Activated CD4-positive, alpha-beta T cell treated with anti-CD3 and anti-CD28 coated beads, Interleukin-10, Interleukin-2, amounts not matched to agents 100 ng/mL and 50 ng/mL, durations not matched to agents 16 hours and 8 hours (primary cell): ENCODE results near the gene FIBCD1.
"Not testable (repeated sequence)": the region's sequence is repeated elsewhere in the genome, so short reads cannot be mapped to it uniquely, and the experiment has no call there.

ENCODE experiments used
- DNase-seq: peaks from one replicate; pipeline ENCODE4 v3.0.0-alpha.2; 2020

FIBCD1 gene

DNA sequence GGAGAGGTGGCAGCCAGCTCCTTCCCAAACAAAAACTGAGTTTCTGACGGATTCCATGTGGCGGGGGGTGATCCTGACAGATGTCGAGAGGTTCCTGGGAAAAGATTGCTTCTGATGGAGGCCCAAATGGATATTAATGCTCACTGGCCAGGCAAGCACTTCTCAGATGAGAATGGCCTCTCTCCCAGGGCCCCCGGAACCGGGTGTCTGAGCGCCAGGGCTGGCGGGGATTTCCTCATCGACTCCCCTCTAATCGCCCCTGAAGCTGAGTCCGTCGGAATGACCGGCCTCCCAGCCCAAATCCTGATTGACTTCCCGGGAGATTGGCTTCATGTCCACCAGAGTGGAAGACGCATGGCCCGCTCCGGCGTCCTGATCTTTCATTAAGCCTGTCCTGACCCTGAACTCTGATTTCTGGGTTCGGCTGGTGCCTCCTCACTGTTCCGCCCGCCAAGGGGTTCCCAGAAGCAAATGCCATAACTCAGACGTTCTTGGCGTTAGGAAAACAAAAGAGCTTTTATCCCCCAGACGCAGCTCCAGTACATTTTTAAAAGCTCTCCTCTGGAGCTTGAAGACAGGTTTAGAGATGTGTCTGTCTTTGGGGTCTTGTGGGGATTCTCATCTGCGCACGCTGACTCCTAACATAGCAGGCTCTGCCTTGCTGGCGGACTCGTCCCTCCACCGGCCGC lies 17.6 kb downstream of the FIBCD1 start:
- DNase-seq = no peak

DNA sequence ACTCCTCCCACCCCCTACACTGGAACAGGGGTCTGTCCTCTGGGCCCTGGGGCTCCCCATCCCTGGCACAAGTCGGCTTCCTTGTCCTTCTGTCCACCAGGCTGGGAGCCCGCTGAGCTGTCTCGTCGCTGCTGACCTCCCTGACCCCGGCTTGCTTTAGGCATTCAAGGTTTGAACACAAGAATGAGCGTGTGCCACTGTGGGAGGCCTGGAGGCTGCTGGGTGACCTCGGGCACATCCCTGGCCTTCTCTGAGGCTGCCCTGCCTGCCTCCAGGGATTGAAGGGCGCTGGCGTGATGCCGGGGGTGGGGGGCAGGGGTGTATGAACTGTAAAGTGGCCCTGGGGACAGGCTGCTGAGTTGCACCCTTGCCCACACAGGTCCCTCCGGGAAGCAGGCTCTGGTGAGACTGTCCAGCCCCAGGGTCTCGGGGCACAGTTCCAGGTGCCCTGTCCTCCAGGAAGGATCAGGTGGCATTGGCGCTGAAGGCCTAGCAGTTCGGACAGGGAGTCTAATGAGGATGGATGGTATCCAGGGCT lies 18.2 kb downstream of the FIBCD1 start:
- DNase-seq = no peak

DNA sequence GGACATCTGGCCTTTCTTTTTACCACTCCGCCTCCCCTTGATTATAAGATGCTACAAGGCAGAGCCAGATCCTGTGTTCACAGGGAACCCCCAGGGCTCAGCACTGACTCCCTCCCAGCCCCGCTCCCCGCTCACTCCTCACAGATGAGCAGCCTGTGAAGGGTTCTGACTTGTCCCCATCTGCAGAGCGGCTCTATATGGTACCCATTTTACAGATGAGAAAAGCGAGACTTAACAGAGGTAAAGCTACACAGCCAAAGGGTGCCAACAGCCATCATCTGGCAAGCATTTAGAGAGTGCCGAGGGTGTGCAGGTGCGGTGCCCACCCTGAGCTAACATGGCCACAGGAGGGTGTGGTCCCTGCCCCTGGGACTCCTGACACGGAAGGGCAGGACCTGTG lies 18.8 kb downstream of the FIBCD1 start:
- DNase-seq = no peak

DNA sequence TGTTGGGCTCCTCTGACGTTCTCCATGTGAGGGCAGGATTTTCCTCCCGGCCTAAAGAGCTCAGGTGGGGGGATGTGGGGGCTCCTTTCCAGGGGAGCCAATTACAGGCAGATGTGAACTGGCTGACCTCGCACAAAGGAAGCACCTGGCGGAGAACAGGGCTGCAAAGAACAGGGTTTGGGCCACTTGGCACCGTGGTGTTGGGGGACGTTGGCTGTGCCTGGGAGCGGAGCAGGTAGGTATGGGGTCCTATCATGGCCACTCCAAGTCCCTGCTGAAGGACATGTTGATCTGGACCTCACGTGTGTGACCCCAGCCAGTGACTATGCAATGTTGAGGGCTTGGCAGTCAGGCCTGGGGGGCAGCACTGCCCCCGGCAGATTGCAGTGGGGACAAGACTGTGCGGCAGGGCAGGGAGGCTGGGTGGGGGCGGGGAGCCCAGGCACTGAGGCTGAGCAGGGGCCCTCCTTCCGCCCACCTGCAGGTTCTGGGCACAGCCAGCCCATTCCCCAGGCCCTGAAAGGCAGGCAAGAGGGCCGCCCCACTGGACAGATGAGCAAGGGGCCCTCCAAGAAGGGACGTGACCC lies 19.4 kb downstream of the FIBCD1 start:
- DNase-seq = no peak

DNA sequence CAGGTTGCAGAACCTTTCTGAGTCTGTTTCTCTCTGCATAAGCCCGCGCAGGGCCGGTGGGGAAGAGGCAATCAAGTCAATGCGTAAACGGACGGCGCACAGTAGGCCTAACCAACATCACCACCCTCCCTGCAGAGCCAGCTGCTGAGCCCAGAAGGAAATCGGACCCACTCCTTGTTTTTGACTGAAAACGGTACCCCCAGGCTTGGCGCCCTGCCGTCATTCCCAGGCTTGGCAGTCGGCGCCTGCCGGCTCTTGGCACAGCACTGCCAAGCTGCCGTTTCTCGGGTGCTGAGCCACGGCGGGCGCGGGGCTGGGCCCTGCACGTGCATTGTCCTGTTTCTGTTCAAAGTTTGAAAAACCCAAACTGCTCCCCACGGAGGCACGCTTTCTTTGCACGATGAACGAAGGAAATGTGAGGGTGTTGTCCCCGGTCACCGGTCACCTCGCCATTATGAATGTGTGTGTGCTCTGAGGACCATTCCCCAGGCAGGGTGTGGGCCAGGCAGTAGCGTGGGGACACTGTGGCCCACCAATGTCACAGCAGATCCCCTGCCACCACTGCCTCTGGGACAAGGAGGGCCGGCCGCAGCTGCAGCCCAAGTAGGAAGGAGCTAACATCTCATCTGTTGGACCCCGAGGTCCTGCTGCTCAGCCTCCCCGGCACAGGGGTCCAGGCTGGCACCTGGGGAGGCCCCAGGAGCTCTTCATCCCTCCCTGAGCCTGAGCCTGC lies 20.1 kb downstream of the FIBCD1 start:
- no peak for DNase-seq

DNA sequence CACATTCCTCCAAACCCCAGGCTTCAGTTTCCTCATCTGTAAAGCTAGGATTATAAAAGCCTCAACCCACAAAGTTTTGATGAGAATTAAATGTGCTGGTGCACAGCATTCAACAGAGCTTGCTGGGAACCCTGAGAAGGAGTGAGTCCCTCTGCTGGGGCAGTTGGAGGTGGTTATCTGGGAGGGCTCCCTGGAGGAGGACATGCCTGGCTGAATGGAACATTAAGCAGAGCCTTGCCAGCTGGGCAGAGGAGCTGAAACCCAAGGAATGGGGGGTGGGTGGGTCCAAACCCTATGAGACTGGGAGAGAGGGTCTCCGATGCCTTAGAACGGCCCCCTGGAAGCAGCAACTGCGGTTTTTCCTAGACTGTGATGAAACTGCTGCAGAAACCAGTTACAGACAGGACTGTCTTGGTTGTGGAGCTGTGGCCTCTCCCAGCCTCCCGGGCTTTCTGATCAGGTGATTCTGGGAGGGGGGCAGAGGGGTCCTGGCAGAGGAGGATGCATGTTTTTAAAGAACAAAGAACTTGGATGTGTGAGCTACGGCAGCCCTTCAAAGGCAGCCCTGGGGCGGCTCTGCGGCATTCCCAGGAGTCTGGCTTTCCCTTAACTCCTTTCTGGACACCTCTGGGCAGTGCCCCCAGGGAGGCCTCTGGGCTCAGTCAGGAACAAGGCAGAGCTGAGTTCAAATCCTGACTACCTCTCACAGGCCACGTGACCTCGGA lies 20.8 kb downstream of the FIBCD1 start:
- no peak for DNase-seq

DNA sequence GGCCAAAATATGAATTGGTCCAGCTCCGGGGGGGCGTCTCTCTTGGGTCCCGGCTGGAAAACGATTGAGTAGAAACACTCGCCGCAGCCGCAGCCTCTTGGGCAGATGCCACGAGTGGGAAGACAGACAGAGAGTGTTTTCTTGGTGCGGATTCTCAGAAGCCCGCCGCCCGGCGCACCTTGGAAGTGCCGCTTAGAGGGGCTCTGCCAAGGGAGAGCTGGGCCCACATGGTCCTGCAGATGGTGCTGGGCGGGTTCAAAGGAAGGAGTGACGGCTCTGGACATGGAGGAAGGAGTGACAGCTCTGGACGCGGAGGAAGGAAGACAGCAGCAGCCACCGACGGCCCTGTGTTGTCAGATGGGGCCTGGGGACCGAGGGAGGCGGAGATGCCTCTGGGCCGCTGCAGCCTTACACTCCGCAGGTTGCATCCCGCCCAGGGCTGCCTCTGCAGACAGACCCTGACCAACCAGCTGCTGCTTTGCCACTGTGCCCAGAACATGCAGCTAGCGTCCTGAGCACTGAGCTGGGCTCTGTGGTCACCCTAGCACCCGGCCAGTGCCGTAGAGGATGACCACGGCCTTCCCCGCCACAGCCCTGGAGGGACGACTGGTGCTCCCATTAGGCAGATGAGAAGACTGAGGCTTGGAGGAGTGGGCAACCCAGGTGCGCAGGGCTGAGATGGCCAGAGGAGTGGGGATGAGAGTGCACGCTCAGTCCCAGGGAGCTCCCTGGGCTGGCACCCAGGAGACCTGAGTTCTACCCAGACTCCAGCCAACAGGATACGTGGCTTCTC lies 21.7 kb downstream of the FIBCD1 start:
- no peak for DNase-seq

DNA sequence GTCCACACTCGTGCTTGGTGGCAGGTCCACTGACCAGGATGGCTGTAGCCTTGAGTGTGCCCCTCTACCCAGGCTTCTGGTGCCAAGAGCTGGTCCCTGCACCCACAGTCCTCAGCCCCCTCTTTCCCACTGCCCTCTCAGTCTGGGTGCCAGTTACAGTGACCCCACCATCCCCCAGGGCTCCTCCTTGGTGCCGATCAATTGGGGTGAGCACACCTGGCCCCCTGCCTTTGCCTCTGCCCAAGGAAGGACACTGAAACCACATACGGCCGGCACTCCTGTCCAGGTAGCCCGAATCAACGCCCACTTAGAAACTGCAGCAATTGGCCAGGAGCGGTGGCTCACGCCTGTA lies 24.0 kb downstream of the FIBCD1 start:
- no peak for DNase-seq

DNA sequence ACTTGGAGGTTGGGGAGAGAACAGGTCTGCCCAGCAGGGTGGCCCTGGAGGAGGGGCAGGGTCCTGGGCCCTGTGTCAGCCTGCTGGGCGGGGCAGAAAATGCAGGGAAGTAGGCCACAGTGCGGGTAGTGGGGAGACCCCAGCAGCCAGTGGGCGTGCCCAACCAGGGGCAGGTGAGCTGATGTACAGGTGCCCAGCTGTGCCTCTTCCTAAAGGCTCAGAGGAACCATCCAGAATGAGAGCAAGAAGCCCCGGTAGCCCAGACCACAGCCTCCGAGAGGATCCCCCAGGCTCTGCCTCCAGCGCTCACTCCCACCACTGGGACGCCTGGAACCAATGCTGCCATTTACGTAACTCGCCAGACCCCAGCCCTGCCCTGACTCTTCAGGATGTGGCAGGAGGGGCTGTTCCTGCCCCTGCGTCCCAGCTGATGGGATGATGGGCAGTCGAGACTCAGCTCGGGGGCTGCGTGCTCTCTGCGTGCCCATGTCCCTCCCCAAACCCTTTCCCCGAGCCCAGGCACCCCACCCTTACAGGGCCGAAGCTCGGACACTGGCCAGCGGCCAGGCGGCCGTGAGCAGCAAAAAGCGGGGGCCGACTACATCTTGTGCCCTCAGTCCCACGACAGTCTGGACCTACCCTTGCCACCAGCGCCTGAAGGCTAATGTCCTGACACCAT lies 24.5 kb downstream of the FIBCD1 start:
- no peak for DNase-seq

DNA sequence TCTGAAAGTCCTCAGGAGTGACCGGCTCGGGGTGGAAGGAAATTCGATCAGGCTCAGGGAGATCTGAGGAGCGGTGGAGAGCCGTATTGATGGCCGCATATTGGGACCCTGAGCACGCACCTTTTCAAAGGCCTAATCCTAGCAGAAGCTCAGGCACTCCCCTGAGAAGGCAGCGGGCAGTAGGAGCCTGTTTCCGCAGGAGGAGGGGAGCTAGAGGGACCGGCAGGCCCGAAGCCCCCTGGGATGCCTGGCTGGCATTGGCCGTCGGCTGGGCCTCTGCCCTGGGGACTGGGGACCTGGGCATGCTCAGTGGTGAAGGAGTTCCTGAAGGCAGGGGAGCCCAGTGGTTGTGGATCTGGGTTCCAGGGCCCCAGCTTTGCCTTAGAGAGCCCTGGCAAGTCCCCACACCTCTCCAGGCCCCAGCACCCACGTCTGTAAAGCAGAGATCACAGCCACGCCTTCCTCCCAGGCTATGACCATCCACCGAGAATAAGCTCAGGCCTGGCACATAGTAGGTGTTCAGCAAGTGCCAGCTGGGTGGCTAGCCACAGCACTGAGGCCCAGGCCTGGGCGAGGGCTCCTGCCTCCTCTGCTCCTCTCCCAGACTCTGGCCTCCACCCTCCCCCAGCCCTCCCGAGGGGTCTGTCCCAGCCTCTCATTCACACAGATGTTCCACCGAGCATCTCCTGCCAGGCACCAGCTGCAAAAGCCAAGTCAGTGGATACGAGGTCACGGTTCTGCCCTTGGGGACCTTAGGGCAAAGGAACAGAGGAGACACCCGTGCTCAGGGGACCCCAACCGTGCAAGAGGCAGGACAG lies 25.2 kb downstream of the FIBCD1 start:
- DNase-seq = no peak

DNA sequence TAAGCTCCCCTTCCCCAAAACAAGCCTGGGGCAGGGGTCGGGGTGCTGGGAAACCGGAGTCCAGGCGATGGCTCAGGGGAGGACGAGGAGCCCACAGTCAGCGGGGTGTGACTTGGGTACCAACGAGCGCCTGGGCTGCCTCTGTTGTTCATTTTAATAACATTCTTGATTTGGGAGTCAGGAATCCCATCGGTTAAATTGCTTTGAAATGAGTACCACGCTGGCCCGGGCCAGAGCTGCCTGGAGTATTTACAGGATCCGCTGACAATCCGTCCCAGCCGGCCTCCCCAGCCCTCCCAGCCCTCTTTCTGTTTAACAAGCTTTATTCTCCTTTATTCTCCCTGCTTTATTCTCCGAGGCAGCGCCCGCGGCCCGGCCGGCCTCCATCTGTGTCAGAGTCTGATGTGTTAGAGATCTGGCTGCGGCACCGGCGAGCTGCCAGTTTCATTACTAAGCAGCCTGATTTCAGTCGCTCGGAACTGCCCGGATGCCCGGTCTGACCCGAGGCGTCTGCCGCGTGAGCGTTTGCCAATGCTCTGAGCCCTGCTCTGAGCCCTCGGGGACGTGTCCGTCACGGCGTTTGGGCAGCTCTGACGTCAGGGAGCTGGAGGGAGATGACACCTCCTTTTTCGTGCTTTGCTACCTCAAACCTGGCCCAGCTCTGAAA lies 26.0 kb downstream of the FIBCD1 start:
- DNase-seq = no peak

DNA sequence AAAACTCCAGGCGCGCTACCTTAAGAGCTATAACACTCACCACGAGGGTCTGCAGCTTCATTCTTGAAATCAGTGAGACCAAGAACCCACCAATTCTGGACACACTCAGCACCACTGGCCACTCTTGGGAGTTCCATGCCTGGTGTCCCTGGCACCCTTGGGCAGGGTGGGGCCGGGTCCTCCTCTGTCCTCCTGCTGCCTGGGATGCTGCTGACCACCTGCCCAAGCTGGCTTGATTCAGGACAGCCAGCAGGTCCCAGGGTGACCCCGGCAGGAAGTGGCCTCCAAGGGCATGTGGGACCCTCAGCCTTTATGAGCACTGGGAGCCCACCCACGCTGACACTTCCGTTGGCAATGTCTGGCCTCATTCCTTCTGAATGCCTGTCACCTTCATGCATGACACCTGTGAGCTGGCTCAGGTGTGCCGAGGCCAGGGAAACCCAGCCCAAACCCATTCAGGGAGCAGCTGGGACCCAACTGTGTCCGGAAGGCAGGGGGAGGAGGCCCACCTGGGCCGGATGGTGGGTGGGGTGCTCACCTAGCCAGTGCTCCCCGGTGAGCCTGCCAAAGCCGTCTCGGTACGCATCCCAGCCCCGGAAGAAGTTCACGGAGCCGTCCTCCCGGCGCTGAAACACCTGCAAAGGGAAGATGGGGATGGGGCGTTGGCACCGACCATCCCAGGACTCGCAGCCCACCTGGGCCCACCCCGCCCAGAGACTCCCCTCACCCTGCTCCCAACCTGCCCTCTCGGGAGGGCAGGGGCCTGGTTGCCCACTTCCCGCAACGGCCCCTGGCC lies 27.6 kb downstream of the FIBCD1 start:
- DNase-seq = no peak

DNA sequence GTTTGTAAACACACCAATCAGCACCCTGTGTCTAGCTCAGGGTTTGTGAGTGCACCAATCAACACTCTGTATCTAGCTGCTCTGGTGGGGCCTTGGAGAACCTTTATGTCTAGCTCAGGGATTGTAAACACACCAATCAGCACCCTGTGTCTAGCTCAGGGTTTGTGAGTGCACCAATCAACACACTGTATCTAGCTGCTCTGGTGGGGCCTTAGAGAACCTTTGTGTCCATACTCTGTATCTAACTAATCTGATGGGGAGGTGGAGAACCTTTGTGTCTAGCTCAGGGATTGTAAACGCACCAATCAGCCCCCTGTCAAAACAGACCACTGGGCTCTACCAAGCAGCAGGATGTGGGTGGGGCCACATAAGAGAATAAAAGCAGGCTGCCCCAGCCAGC lies 28.4 kb downstream of the FIBCD1 start:
- DNase-seq = not testable (repeated sequence)

DNA sequence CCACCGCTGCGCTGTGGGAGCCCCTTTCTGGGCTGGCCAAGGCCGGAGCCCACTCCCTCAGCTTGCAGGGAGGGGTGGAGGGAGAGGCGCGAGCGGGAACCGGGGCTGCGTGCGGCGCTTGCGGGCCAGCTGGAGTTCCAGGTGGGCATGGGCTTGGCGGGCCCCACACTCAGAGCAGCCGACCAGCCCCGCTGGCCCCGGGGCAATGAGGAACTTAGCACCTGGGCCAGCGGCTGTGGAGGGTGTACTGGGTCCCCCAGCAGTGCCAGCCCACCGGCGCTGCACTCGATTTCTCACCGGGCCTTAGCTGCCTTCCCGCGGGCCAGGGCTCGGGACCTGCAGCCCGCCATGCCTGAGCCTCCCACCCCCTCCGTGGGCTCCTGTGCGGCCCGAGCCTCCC lies 29.0 kb downstream of the FIBCD1 start:
- not testable (repeated sequence) for DNase-seq

DNA sequence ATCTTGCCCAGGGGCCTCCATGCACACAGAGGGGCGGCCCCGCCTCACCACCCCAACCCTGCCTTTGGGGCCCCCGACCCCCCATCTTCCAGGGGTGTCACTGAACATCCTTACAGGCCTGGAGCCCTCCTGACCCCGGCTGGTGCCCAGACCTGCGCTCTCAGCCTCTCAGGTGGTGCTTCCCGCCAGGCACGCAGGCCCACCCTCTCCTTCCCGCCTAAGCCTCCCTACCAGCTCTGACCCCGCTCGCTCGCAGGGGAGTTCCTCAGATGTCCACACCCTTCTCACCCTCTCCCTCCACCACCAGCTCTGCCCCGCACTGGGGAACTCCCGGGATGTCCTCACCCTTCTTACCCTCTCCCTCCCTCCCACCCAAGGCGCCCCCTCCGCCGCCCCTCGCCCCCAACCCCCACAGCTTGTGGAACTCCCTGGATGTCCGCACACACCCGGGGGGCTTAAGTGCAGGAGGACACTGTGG lies 30.1 kb downstream of the FIBCD1 start:
- no peak for DNase-seq

DNA sequence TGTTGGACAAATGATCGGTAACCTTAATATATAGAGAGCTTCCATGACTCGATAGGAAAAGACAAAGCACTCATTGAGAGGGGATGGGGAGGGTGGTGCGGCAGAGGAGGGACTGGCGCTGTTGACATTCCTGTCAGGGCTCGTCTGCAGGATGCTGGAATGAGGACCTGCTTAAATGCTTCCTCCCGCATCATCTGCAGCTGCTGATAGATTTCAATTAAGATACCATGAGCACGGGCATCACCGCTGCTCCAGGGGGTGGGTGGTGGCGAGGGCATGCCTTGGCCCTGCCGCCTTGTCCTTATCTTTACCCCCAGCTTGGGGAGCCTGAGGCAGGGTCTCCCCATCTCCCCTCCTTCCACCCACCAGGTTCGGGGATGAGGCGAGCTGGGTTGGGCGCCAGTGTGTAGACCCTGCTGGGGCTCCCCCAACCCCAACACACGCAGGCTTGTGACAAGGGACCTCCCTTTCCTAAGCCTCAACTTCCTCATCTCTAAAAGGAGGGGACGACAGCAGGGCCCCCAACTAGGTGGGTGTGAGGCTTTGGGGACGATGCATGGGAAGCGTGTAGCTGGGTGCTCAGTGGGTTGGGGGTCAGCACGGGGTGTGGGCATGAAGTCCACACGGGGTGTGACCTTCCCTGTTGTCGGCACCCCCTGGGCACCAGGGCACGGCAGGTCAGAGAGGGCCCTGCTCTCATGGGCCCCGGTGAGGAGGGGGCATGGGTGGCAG lies 30.7 kb downstream of the FIBCD1 start:
- no peak for DNase-seq

DNA sequence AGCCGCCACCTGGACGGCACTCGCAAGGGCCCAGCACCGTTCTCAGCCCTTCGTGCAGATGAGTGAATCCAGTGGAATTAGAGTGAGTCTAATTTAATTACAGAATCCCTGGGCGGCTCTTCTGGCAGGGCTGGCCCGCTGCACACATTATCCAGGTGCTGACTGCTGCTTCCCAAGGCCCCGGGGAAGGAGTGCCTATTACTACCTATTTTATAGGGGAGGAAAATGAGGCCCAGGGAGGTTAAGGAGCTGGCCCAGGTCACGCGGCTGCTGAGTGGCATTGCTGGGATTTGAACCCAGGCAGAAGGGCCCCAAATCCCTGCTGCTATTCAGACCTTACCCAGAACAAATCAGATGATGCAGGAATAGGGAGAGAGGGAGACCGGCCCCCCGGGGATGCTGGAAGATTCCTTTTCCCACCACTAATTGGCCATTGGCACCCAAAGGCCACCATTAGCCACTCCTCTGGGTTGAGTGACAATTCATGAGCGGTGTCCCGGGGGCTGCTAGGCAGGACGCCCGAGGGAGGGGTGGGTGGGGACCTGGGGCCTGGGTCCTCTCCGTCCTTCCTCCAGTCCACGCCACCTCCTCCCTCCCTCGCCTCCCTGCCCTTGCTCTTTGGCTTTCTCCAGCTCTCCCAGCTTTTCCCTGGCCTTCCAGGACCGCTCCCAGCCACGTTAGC lies 32.2 kb downstream of the FIBCD1 start:
- DNase-seq = no peak
